Amniotic epithelial cell (primary cell): Measurements from ENCODE around the gene RNF41.

ENCODE experiments used
- DNase-seq: peaks from one replicate; pipeline ENCODE4 v3.0.0-alpha.2; 2010; ENCODE audit warnings: low read depth

Gene RNF41

GRCh38 chr12:56152756-56153677 is 68.7 kb downstream of the RNF41 start:
- DNase-seq = no peak
